Upper lobe of left lung (tissue), 6 donors: Measurements from ENCODE around the gene BHLHA9. TPM values are rescaled to one million over a fixed set of nuclear protein-coding genes. Genes with fewer than 3 reads are reported as not detected.
"Not testable (repeated sequence)": the region's sequence is repeated elsewhere in the genome, so short reads cannot be mapped to it uniquely, and the experiment has no call there.

ENCODE experiments used
- ATAC-seq, 2 donors: fragments of 200-7000 bp; cut with Tn5 transposase; one replicate each; pipeline ENCODE4 v1.9.1; 2022; ENCODE audit warnings: mild to moderate bottlenecking in 2 of 2, moderate library complexity in 2 of 2; ENCODE audit not compliant: low FRiP score in 2 of 2
- DNase-seq, 2 donors: peaks; one replicate each; pipeline ENCODE4 v3.0.0-alpha.2; 2019 to 2020
- H3K27ac ChIP-seq, 4 donors: fragments of 200-600 bp; sonication (generic); one replicate each; pipeline ENCODE4 v1.5.1; 2016 to 2019
- H3K27me3 ChIP-seq, 4 donors: fragments of 200-600 bp; sonication (generic); one replicate each; pipeline ENCODE4 v1.5.1; 2017 to 2019
- H3K36me3 ChIP-seq, 4 donors: fragments of 200-600 bp; sonication (generic); one replicate each; pipeline ENCODE4 v1.5.1; 2016 to 2019
- H3K4me1 ChIP-seq, 4 donors: fragments of 200-600 bp; sonication (generic); one replicate each; pipeline ENCODE4 v1.5.1; 2018 to 2019
- H3K4me3 ChIP-seq, 4 donors: fragments of 200-600 bp; sonication (generic); one replicate each; pipeline ENCODE4 v1.5.1; 2017 to 2019; ENCODE audit warnings: mild to moderate bottlenecking in 2 of 4, moderate library complexity in 1 of 4
- H3K9me3 ChIP-seq, 4 donors: fragments of 200-600 bp; sonication (generic); one replicate each; pipeline ENCODE4 v1.5.1; 2018 to 2019
- EP300 ChIP-seq, 4 donors: sonication (generic); formaldehyde crosslinking; IDR thresholded peaks; one replicate each; pipeline ENCODE4 v1.5.1; 2017; ENCODE audit warnings: antibody characterized with exemption in 4 of 4, control low read depth in 2 of 4
- POLR2A ChIP-seq, 4 donors: fragments of 450-650 bp; IDR thresholded peaks; one replicate each; pipeline ENCODE4 v1.5.1; 2016 to 2017; ENCODE audit warnings: antibody characterized with exemption in 4 of 4, mild to moderate bottlenecking in 2 of 4
- POLR2AphosphoS5 ChIP-seq, 2 donors: sonication (generic); formaldehyde crosslinking; IDR thresholded peaks; one replicate each; pipeline ENCODE4 v1.5.1; 2017; ENCODE audit warnings: antibody characterized with exemption in 2 of 2
- WGBS, 2 donors: methylation state at CpG; one replicate each; pipeline ENCODE4 v1.1.5; 2017 to 2018; 5-methylcytosine and 5-hydroxymethylcytosine counted together
- total RNA-seq, 6 donors: library from RNA; depleted of rRNA in 4 of 6; stranded (reverse); fragments of >200 nt in 4 of 6; gene quantifications; one replicate each; pipeline versions ENCODE4 v1.1.0 to v1.2.1, GENCODE V29; 2016 to 2021
- TF ChIP-seq, protein P1 (sequence below), 6 experiments: fragments of 450-650 bp in 4 of 6; fragments of 200-600 bp in 2 of 6; sonication (generic) in 2 of 6; IDR thresholded peaks; one replicate each; pipeline ENCODE4 v1.5.1; 2016 to 2019; ENCODE audit warnings: antibody characterized with exemption in 6 of 6
- donor health status: DM: no; HTN: no; CAD: no; lungs with moderate emphysema.
- donor health status: DM: no; HTN: yes; CAD: no; lungs with severe emphysema.

BHLHA9 gene
- total RNA-seq, 6 donors from 2014 or later: not detected

DNA sequence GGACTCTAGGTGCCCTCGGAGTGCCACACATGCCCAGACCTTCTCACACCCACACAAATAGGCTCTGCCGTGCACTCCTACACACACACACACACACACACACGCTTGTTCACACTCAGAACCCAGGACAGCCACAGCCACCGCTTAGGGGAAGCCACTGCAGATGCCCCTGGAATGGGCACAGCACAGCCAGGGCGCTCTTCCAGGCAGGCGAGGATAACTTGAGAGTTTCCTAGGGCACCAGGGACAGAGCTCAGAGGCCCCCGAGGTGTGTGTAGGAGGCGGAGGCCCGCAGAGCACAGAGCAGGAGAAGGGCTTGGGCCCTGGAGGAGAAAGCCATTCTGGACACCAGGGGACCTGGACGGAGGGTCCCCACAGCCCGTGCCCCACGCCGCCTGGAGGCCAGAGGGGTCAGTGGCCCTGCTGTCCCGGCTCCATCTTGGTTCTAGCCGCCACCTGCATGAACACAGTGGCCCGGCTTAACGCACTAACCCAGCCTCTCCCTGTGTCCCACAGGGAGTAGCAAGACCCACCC, 30.2 kb downstream of the BHLHA9 start:
- no peaks in the 10 kb centered on the region for H3K36me3 ChIP-seq
- no peak for ATAC-seq

DNA sequence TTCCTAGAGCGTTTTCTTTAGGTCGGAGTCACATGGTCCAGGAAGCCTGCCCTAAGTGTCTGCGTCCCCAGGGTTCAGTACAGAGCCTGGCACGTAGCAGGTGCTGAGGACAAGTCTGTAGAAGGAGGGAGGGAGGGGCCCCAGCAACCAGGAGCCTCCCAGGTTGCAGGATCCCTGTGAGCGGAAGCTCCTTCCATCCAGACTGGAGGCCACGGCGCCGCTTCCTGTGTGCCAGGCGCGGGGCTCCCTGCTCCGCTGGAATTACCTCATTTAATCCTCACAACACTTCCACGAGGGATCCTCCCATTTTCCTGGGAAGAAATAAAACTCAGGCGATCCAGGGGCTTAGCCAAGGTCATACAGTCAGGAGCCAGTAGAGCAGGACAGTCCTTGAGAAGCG, 31.3 kb downstream of the BHLHA9 start:
- H3K9me3 ChIP-seq: no peaks in the 10 kb centered on the region
- no peak for DNase-seq
- no peak overlapping the region for H3K4me3 ChIP-seq
- H3K36me3 ChIP-seq: no peaks in the 10 kb centered on the region
- peaks cover 0 to 7% (median 0%) of the 10 kb centered on the region in 4 donors for H3K27me3 ChIP-seq
- 68 to 76% methylated on average over 4 to 14 of the region's 14 CpGs for WGBS, 2 donors
- TF ChIP-seq, protein P1, sequence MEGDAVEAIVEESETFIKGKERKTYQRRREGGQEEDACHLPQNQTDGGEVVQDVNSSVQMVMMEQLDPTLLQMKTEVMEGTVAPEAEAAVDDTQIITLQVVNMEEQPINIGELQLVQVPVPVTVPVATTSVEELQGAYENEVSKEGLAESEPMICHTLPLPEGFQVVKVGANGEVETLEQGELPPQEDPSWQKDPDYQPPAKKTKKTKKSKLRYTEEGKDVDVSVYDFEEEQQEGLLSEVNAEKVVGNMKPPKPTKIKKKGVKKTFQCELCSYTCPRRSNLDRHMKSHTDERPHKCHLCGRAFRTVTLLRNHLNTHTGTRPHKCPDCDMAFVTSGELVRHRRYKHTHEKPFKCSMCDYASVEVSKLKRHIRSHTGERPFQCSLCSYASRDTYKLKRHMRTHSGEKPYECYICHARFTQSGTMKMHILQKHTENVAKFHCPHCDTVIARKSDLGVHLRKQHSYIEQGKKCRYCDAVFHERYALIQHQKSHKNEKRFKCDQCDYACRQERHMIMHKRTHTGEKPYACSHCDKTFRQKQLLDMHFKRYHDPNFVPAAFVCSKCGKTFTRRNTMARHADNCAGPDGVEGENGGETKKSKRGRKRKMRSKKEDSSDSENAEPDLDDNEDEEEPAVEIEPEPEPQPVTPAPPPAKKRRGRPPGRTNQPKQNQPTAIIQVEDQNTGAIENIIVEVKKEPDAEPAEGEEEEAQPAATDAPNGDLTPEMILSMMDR (IDR thresholded peaks at IDR 0.05): no peak
- no peak for TF ChIP-seq POLR2AphosphoS5 (IDR thresholded peaks at IDR 0.05)
- no peak for TF ChIP-seq POLR2A (IDR thresholded peaks at IDR 0.05)
- TF ChIP-seq EP300 (IDR thresholded peaks at IDR 0.05): no peak
- H3K27ac ChIP-seq: no peak overlapping the region
- ATAC-seq: no peak
- H3K4me1 ChIP-seq: peaks cover 0 to 7% (median 5%) of the 10 kb centered on the region in 4 donors

More for the DNA sequence above, 30.2 kb downstream of the BHLHA9 start:
- TF ChIP-seq EP300 (IDR thresholded peaks at IDR 0.05): no peak
- TF ChIP-seq POLR2A (IDR thresholded peaks at IDR 0.05): no peak
- TF ChIP-seq, protein P1 (IDR thresholded peaks at IDR 0.05): no peak
- TF ChIP-seq POLR2AphosphoS5 (IDR thresholded peaks at IDR 0.05): no peak
- Histone ChIP-seq H3K9me3 (no peaks in the 10 kb centered on the region), H3K4me1 (peaks cover 0 to 7% (median 5%) of the 10 kb centered on the region in 4 donors), H3K4me3 (no peak overlapping the region), H3K27ac (no peak overlapping the region), H3K27me3 (peaks cover 0 to 7% (median 0%) of the 10 kb centered on the region in 4 donors)
- DNase-seq: peak in 1 of 2 donors; percentile 77
- 85 to 87% methylated on average over 13 to 17 of the region's 17 CpGs for WGBS, 2 donors

DNA sequence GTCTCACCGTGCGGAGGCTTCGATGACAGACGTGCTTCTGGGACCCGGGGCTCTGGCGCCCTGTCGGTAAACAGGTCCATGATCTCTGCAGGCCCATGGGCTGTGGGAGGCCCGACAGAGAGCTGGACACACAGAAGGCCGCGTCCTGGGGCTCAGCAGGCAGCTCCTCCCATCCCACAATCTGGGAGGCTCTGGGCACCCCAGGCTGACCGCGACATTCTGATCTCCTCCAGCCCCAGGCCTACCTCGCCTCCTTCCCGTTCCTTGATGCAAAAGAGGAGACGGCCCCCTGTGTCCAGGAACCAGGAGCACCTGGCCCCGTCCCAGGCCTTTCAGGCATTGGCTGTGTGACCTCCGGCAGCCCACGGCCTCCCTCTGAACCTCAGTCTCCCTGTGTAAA, 32.5 kb downstream of the BHLHA9 start:
- Histone ChIP-seq H3K9me3 (no peaks in the 10 kb centered on the region), H3K4me3 (no peak overlapping the region), H3K27ac (no peak overlapping the region), H3K36me3 (no peaks in the 10 kb centered on the region), H3K27me3 (peaks cover 0 to 6% (median 0%) of the 10 kb centered on the region in 4 donors), H3K4me1 (peaks cover 0 to 7% (median 5%) of the 10 kb centered on the region in 4 donors)
- ATAC-seq (no peak), DNase-seq (no peak)
- 82 to 84% methylated on average over 11 to 15 of the region's 18 CpGs for WGBS, 2 donors
- TF ChIP-seq, protein P1 (IDR thresholded peaks at IDR 0.05): no peak
- no peak for TF ChIP-seq EP300 (IDR thresholded peaks at IDR 0.05)
- no peak for TF ChIP-seq POLR2AphosphoS5 (IDR thresholded peaks at IDR 0.05)
- no peak for TF ChIP-seq POLR2A (IDR thresholded peaks at IDR 0.05)

DNA sequence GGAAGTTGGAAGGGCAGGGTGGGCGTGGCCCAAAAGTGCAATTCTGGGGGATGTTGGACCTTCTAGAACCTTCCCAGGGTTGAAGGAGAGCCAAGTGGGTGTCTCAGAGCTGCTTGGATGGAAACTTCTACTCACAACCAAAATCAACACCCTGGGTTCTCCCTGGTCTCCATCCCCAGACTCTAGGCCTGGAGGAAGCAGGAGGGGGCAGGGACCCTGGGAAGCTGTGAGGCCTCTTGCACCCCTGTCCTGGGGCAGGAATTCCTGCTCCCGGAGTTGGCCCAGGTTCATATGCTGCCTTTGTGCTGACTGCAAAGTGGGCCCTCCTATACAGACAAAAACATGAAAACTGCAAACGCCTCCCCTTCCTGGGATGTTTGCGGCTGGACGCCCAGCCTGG, 34.3 kb downstream of the BHLHA9 start:
- Histone ChIP-seq H3K9me3 (no peaks in the 10 kb centered on the region), H3K4me1 (no peaks in the 10 kb centered on the region), H3K4me3 (no peak overlapping the region), H3K36me3 (no peaks in the 10 kb centered on the region), H3K27ac (no peak overlapping the region), H3K27me3 (no peaks in the 10 kb centered on the region)
- TF ChIP-seq EP300 (IDR thresholded peaks at IDR 0.05): no peak
- TF ChIP-seq, protein P1 (IDR thresholded peaks at IDR 0.05): no peak
- TF ChIP-seq POLR2AphosphoS5 (IDR thresholded peaks at IDR 0.05): no peak
- TF ChIP-seq POLR2A (IDR thresholded peaks at IDR 0.05): no peak
- WGBS, 2 donors: 73 to 77% methylated on average over 3 to 5 of the region's 5 CpGs
- ATAC-seq (no peak), DNase-seq (no peak)

DNA sequence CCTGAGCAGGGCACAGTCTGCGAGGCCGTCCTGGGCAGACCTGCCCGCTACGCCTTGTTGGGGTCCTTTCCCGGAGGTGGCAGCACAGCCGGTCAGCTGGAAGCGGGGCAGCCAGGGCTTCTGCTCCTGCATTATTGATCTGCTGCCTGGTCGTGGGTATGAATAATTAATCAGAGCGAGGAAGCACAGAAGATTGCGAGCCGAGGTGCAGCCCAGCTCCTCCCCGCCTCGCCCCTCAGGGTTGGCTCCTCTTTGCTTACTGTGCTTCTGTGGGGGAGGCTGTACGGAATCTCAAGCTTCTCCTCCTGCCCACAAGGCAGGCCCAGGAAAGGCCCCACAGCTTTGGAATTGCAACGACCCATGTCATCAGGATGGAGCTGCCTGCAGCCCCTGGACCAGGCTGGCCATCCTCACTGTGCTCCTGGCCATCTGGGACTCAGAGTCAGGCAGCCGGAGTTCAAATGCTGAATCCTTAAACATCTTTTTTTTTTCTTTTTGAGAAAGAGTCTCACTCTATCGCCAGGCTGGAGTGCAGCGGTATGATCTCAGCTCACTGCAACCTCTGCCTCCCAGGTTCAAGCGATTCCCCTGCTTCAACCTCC, 34.8 kb downstream of the BHLHA9 start:
- no peak for DNase-seq
- Histone ChIP-seq H3K27ac (no peak overlapping the region), H3K4me3 (no peak overlapping the region), H3K4me1 (no peaks in the 10 kb centered on the region), H3K9me3 (no peaks in the 10 kb centered on the region), H3K27me3 (no peaks in the 10 kb centered on the region), H3K36me3 (no peaks in the 10 kb centered on the region)
- TF ChIP-seq EP300 (IDR thresholded peaks at IDR 0.05) (no peak), POLR2AphosphoS5 (IDR thresholded peaks at IDR 0.05) (no peak), POLR2A (IDR thresholded peaks at IDR 0.05) (no peak)
- TF ChIP-seq, protein P1 (IDR thresholded peaks at IDR 0.05): no peak
- 89% methylated on average over 9 to 19 of the region's 19 CpGs for WGBS, 2 donors
- no peak for ATAC-seq

DNA sequence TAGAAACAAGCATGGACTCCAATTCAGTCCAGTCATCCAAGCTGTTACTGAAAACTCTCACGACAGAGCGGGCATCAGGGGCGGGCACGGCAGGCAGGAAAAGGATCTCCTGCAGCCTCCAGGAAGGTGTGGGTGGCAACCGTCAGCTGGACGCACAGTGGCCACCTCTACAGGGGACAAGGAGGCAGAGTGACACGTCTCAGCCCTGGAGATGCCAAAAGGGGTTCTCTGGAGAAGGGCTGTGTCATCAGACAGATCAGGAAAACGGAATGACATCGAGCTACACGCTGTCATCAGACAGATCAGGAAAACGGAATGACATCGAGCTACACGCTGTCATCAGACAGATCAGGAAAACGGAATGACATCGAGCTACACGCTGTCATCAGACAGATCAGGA, 37.6 kb downstream of the BHLHA9 start:
- not testable (repeated sequence) for H3K36me3 ChIP-seq, H3K9me3 ChIP-seq, ATAC-seq, H3K27me3 ChIP-seq, H3K4me3 ChIP-seq, H3K4me1 ChIP-seq, H3K27ac ChIP-seq, DNase-seq
- whole genome bisulfite sequencing, 2 donors: 72 to 76% methylated on average over 10 to 12 of the region's 16 CpGs
